Thyroid gland (tissue), 4 donors: ENCODE data around the gene TMEM69.

Experiments
- CTCF ChIP-seq, 6 experiments: fragments of 200-600 bp in 3 of 6; fragments of 450-650 bp in 3 of 6; sonication (generic) in 3 of 6; IDR thresholded peaks; one replicate each; pipeline ENCODE4 v1.5.1; 2016 to 2019; ENCODE audit warnings: antibody characterized with exemption in 6 of 6, mild to moderate bottlenecking in 2 of 6, inconsistent platforms in 1 of 6, moderate library complexity in 1 of 6
- POLR2A ChIP-seq, 2 donors: fragments of 450-650 bp; IDR thresholded peaks; one replicate each; pipeline ENCODE4 v1.6.1; 2017; ENCODE audit warnings: antibody characterized with exemption in 2 of 2, mild to moderate bottlenecking in 2 of 2, moderate library complexity in 1 of 2

DNA sequence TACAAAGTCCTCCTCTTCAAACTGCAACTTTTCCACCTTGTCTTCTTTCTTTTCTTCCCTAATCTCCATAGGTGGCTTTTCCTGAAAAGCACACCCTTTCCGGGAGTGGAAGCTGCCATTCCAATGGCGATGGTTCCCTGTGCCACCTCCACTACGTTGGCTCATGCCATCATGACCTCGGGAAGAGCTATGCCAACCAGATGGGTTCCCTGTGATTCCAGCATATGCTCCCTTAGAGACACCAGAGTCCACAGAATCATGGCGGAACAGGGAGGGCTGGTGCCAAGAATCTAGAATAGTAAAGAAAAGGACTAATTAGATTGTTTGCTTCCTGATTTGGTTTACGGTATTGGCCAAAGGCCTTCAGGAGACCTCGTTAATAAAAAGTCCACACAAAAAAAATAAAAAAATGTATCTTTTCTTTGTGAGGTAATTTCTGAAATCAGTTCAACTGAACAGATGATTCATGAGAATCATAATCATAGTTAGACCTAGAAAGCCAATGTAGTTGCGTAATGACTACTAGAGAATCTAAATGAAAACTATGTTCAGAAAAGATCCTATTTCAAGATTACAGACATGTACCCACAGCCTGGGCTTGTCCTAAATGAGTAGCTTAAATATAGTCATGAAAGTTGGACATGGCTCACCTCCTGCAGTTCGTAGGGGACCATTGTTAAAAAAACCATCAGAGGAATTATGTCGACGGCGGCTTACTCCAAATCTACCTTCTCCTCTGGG lies 33.3 kb upstream of the TMEM69 start:
- TF ChIP-seq CTCF (IDR thresholded peaks at IDR 0.05) (no peak), POLR2A (IDR thresholded peaks at IDR 0.05) (no peak)
